ENCODE data around the gene TNS1. TPM values are rescaled to one million over a fixed set of nuclear protein-coding genes. Genes with fewer than 3 reads are reported as not detected.

Gene TNS1
- total RNA-seq, 1 experiment from 2014 or later, result 3.4 TPM

DNA sequence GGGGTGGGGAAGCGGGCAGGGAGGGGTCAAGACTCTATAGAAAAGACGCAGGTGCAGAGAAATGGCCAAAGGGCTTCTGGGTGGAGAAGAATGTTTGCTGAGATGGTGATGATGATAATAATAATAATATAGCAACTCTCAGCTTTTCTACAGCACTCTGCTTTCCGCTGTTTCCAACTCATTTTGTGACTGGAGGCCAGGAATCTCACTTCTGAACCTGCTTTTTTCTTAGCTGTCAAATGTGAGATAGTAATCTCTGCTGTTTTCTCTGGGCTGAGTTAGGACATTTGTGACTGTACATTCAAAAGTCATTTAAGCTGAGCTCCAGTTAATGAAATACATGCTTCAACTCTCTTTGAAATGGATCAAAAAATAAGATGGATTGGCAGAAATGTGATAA lies 58.4 kb downstream of the TNS1 start:
- Histone ChIP-seq H2AFZ (ENCODE audit: low read length) (no peak overlapping the region), H3K27me3 (ENCODE audit: insufficient read depth, low read length) (no peaks in the 10 kb centered on the region), H2BK5ac (ENCODE audit: insufficient read length, low read length) (no peak overlapping the region), H3K4me1 (ENCODE audit: insufficient read depth, low read length) (peaks cover 4% of the 10 kb centered on the region; the same call in 1 of the 2 replicates), H3K18ac (ENCODE audit: insufficient read length, low read depth, low read length) (no peak overlapping the region), H4K8ac (replicated peaks; ENCODE audit: insufficient read length, low read depth, low read length) (no peak overlapping the region), H3K4me2 (ENCODE audit: insufficient read depth, insufficient read length, low read length) (no peak overlapping the region), H2BK20ac (ENCODE audit: low read depth, low read length, poor library complexity, severe bottlenecking) (no peak overlapping the region), H4K20me1 (ENCODE audit: control insufficient read depth, insufficient read depth, insufficient read length) (no peaks in the 10 kb centered on the region), H3K9ac (ENCODE audit: extremely low read depth, insufficient read length, low read length) (no peak overlapping the region), H3K4ac (ENCODE audit: low read depth, low read length) (no peak overlapping the region), H2BK12ac (ENCODE audit: insufficient read length, low read depth, low read length) (no peak overlapping the region), H3K27ac (ENCODE audit: insufficient read length, low read depth, low read length) (no peak overlapping the region), H4K5ac (ENCODE audit: insufficient read length, low read depth, low read length) (no peak overlapping the region), H3K56ac (ENCODE audit: insufficient read length, low read depth, low read length) (no peak overlapping the region), H3K79me2 (ENCODE audit: insufficient read depth, low read length) (no peaks in the 10 kb centered on the region), H4K91ac (ENCODE audit: insufficient read length, low read depth, low read length) (no peak overlapping the region), H3K23me2 (ENCODE audit: insufficient read length, low read depth, low read length, poor library complexity, severe bottlenecking) (no peaks in the 10 kb centered on the region), H3K14ac (ENCODE audit: insufficient read depth, low read length) (no peak overlapping the region), H2BK15ac (ENCODE audit: low read depth, low read length) (no peak overlapping the region), H2AK5ac (ENCODE audit: insufficient read length, low read length) (no peak overlapping the region), H3T11ph (ENCODE audit: low read length) (no peak overlapping the region), H3K79me1 (ENCODE audit: insufficient read depth, low read depth, low read length, poor library complexity, severe bottlenecking) (no peaks in the 10 kb centered on the region), H2BK120ac (ENCODE audit: low read depth, low read length, poor library complexity, severe bottlenecking) (no peak overlapping the region), H3K9me3 (ENCODE audit: control insufficient read depth, low read depth, low read length) (no peaks in the 10 kb centered on the region), H3K23ac (ENCODE audit: insufficient read length, low read depth, low read length) (no peak overlapping the region)
- Mint-ChIP-seq H3K4me3 (peak overlapping the region in 1 of 2 experiments; percentile 7; a peak in 1 of 5 replicates), H3K27ac (no peak overlapping the region), H3K27me3 (ENCODE audit: low read depth) (peaks cover 16% of the 10 kb centered on the region), H3K36me3 (ENCODE audit: insufficient read depth in 1 of 3, low read depth in 3 of 3) (no peaks in the 10 kb centered on the region), H3K4me1 (peaks cover 28 to 40% of the 10 kb centered on the region in 2 experiments), H3K9me3 (no peaks in the 10 kb centered on the region)
- DNase-seq, result no peak
- TF ChIP-seq, protein P1, sequence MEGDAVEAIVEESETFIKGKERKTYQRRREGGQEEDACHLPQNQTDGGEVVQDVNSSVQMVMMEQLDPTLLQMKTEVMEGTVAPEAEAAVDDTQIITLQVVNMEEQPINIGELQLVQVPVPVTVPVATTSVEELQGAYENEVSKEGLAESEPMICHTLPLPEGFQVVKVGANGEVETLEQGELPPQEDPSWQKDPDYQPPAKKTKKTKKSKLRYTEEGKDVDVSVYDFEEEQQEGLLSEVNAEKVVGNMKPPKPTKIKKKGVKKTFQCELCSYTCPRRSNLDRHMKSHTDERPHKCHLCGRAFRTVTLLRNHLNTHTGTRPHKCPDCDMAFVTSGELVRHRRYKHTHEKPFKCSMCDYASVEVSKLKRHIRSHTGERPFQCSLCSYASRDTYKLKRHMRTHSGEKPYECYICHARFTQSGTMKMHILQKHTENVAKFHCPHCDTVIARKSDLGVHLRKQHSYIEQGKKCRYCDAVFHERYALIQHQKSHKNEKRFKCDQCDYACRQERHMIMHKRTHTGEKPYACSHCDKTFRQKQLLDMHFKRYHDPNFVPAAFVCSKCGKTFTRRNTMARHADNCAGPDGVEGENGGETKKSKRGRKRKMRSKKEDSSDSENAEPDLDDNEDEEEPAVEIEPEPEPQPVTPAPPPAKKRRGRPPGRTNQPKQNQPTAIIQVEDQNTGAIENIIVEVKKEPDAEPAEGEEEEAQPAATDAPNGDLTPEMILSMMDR (conservative IDR thresholded peaks at IDR 0.05), result no peak
- WGBS (ENCODE audit: extremely low coverage, insufficient read length, low lambda C conversion rate), result no CpG with 5 or more reads among the region's 3 CpGs
